ENCODE results near the gene C12orf60.

The C12orf60 gene

DNA sequence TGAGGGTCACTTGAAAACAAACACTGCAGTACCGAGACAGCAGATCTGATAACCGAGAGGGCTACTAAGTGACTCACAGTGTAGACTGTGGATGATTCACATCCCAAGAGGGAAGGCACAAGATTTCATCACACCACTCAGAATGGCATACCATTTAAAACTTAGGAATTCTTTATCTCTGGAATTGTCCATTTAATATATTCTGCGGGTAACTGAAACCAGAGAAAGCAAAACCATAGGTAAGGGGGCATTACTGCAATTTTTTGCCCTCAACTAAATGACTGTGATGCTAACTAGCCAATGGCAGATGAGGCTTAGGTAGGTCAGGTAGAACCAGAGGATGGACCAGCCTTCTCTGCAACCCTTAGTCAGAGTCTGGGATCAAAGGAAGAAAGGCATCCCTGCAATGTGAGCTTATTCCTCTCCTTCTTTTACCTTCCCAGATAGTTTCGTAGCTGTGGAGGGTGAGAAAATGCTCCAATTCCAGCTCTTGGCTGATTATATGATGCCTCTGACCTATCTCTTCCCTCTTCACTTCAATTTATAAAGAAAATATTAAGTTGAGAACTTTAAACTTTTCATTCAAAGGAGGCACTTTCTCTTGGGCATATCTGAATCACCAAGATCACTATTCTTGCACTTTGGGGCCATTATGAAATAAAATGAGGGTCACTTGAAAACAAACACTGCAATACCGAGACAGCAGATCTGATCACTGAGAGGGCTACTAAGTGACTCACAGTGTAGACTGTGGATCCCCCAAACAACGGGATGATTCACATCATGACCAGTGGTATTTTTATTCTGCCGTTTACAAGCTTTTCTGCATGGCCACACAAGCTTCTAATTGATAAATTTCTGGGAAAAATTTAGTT lies 33.1 kb downstream of the C12orf60 start:
- no peak for DNase-seq

DNA sequence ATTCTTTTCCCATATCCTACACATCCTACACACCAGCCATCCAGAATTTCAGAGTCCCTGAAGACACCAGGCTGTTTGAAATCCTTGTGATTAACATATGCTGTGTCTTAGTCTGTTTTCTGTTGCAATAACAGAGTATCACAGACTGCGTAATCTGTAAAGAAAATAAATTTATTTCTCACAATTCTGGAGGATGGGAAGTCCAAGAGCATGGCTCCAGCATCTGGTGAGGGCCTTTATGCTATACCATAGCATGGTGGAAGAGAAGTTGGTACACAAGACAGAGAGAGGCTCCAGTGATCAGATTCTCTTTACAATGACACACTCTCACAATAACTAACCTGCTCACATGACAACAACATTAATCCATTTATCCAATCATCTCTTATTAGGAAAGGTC lies 35.8 kb downstream of the C12orf60 start:
- DNase-seq, result no peak

- no peak for DNase-seq
Observed at GRCh38 chr12:14840616-14841015, 37.1 kb downstream of the C12orf60 start.

DNA sequence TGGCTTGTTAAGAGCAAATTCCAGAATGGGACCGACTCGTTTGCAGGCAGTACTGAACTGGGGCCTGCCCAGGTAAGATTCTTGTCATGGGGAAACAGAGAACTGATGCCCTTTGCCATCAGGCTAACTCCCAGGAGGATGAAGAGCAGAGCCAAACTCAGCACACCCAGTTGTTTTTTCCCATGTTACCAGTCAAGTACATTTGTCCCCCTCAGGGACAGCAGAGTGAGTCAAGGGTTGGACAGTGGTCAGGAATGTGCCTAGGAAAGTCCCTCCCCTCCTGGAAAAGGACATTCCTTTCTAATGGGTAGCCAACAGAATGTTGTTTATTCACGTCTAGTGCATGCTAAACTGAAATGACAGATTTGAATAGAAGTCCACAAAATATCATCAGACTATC lies 38.3 kb downstream of the C12orf60 start:
- no peak for DNase-seq

DNA sequence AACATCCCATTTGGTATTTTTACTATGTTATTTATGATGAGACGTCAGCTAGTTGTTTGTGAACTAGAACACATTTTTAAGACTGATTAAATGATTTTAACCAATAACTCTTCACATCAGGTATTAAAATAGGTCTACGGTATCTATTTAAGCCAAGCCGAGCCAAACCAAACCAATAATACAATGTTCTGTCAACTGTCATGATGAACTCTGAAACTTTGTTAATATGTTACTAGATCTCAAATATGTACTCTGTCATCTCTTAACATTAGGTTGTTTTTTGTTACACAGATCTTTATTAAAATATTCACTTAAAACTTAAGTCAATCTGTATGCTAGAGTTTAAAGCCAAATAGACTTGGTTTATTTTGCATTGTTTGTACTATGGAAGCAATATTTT lies 38.8 kb downstream of the C12orf60 start:
- no peak for DNase-seq

GRCh38 chr12:14843425-14843887 lies 40.0 kb downstream of the C12orf60 start, which contains the start of gene ART4:
ART4 (minus strand) TSS chr12:14843526; CDS start chr12:14843113, 413 bp downstream.
- DNase-seq, result no peak

DNA sequence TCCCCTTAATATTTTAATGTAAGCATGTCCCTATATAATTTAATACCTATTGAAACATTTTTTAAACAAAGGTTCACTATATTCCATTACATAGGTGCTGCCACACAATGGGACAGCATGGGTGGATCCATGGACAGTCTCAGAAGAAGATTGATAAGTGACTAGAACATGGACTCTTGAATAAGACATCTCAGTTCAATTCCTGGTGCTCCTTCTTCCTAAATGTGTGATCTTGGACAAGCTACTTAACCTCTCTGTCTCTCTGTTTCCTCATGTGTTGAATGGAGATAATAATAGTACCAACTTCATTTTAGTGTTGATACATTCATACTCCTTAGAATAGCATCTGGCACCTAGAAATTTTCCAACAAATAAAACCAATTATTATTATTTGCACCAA lies 40.9 kb downstream of the C12orf60 start:
- no peak for DNase-seq

GRCh38 chr12:14845350-14845750 lies 41.9 kb downstream of the C12orf60 start:
- peak in 1 of 2 experiments; percentile 40 for DNase-seq

- no peak for DNase-seq
Observed at GRCh38 chr12:14846042-14846587, 42.6 kb downstream of the C12orf60 start.

DNA sequence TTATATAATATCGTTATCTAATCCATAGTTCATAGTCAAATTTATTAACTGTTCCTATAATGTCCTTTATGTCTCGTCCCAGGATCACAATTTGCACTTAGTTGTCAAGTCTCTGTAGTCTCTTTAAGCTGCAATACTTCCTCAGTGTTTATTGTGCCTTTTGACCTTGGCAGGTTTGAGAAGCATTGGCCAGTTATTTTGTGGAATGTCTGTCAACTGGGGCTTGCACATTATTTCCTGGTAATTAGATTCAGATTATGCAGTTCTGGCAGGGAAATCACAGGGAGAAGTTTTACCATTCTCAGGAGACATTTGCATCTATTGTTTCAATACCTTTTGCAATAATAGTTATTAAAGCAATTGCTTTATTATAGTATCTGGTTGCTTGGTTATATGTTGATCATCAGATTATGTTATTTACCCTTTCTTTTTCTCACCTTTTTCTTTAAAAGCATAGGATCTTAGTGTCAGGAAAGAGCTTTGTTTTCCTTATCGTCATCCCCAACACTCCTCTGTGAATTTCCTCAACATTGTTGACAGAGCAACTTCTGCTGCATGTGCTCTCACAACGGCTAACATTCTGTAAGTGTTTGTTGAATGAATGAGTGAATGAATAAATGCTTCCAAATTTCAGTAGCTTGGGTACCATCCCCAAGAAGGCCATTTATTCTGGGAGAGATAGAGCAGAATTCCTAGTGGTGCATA lies 43.6 kb downstream of the C12orf60 start:
- no peak for DNase-seq

DNA sequence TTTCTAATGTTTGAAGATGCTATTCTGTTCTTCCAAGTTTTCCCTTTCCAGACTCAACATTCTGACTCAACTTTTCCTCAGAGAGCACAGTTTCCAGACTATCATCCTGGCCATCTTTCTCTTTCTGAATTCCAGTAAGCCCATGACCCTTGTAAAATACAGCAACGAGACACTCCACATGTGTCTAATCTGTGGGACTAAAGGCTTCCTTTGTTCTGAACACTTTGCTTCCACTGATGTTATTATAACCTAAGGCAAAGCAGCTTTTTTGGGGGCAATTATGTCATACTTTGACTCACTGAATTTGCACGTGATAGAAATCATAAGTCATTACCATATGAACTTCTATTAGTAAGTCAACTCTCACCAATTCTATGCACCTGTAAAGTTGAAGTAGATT lies 46.2 kb downstream of the C12orf60 start:
- no peak for DNase-seq

GRCh38 chr12:14850929-14851663 lies 47.6 kb downstream of the C12orf60 start:
- no peak for DNase-seq

- no peak for DNase-seq
Observed at GRCh38 chr12:14852880-14853279, 49.4 kb downstream of the C12orf60 start.

DNA sequence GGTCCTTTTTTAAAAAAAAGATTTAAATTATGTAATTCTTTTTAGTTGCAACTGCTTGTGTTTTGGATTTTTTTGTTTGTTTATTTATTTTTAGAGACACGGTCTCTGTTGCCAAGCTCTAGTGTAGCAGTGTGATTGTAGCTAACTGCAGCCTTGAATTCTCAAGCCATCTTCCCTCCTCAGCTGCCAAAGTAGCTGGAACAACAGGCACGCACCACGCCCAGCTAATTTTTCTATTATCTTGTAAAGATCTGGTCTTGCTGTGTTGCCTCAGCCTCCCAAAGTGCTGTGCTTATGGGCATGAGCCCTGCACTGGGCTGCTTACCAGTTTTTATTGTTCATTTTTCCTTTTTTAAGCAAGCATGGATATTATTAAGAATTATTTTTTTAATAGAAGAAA lies 50.5 kb downstream of the C12orf60 start:
- no peak for DNase-seq

- no peak for DNase-seq
Observed at GRCh38 chr12:14854586-14855183, 51.2 kb downstream of the C12orf60 start.

GRCh38 chr12:14858513-14858912 lies 55.0 kb downstream of the C12orf60 start:
- no peak for DNase-seq

DNA sequence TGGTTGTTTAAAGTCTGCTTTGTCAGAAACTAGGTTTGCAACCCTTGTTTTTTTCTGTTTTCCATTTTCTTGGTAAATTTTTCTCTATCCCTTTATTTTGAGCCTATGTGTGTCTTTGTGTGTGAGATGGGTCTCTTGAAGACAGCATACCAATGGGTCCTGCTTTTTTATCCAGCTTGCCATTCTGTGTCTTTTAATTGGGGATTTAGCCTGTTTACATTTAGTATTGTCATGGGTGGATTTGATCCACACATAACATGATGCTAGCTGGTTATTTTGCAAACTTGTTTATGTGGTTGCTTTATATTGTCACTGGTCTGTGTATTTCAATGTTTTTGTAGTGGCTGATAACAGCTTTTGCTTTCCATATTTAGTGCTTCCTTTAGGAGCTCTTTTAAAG lies 57.0 kb downstream of the C12orf60 start:
- DNase-seq, result no peak

- no peak for DNase-seq
Observed at GRCh38 chr12:14868916-14869506, 65.5 kb downstream of the C12orf60 start.

GRCh38 chr12:14871247-14871646 lies 67.8 kb downstream of the C12orf60 start:
- DNase-seq, result no peak

GRCh38 chr12:14871886-14872285 lies 68.4 kb downstream of the C12orf60 start:
- peak; percentile 30 to 41 for DNase-seq

- DNase-seq, result no peak
Observed at GRCh38 chr12:14873440-14874185, 70.1 kb downstream of the C12orf60 start.

Data from cerebellar nuclear complex (tissue), 1 donor.